Measurements from ENCODE around the gene ATP8A1. TPM values are rescaled to one million over a fixed set of nuclear protein-coding genes. Genes with fewer than 3 reads are reported as not detected.
"Not testable (repeated sequence)": the region's sequence is repeated elsewhere in the genome, so short reads cannot be mapped to it uniquely, and the experiment has no call there.

The ATP8A1 gene
- polyA plus RNA-seq, 1 experiment: 0.20 TPM

DNA sequence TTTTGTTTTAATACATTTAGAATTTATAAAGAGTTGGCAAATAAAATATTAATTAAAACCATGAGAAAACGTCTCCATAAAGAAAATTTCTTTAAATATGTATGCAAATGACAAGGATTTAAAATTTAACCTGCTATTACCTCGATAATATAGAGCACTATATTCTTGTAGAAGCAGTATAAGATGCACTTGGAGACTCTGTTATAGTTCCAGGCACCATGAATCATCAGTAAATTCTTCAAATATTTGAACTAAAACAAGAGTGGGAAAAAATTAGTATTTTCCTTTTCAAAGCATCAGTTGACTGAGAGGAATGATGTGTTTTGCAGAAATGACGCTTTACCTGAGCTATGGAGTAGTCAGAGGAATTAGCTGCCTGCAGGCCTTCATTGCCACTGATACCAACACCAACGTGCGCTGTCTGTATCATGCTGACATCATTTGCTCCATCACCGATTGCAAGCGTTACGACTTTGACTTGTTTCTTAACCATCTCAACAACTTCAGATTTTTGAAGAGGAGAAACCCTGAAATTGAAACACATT lies 192.3 kb downstream of the ATP8A1 start:
- ChIA-PET CTCF (no interaction called here), POLR2A (no interaction called here)
- Histone ChIP-seq H3K4me3 (ENCODE audit: low read depth, low read length) (no peak overlapping the region), H3K27ac (ENCODE audit: low read depth, low read length) (no peak overlapping the region), H3K27me3 (ENCODE audit: control insufficient read depth, insufficient read depth, low read length) (no peaks in the 10 kb centered on the region), H3K9me3 (ENCODE audit: control insufficient read depth, insufficient read depth, low read length) (no peaks in the 10 kb centered on the region)
- no peak for DNase-seq (ENCODE audit: low read depth, low spot score)
- no peak for TF ChIP-seq CTCF (IDR thresholded peaks at IDR 0.05; ENCODE audit: low read depth, low read length)

- DNase-seq (ENCODE audit: low read depth, low spot score); H3K9me3 ChIP-seq (ENCODE audit: control insufficient read depth, insufficient read depth, low read length); CTCF ChIA-PET; H3K27me3 ChIP-seq (ENCODE audit: control insufficient read depth, insufficient read depth, low read length); POLR2A ChIA-PET; H3K4me3 ChIP-seq (ENCODE audit: low read depth, low read length); H3K27ac ChIP-seq (ENCODE audit: low read depth, low read length): not testable (repeated sequence)
Measured at GRCh38 chr4:42461216-42461615, 195.7 kb downstream of the ATP8A1 start.

DNA sequence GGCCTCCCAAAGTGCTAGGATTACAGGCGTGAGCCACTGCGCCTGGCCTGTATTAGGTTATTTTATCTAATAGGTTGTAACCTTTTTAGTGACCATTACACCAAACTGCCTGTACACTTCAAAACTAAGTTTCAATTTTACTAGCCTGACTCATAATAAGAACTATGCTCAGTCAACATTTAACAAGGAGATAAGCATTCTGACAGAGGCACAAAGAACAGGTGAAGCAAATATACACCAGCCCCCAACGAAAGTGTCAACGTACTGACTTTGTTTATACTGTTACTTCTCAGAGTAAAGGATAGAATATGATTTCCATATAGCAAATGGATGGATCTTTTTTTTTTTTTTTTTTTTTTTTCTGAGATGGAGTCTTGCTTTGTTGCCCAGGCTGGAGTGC lies 196.9 kb downstream of the ATP8A1 start:
- Histone ChIP-seq H3K9me3 (ENCODE audit: control insufficient read depth, insufficient read depth, low read length) (no peaks in the 10 kb centered on the region), H3K27ac (ENCODE audit: low read depth, low read length) (no peak overlapping the region), H3K4me3 (ENCODE audit: low read depth, low read length) (no peak overlapping the region), H3K27me3 (ENCODE audit: control insufficient read depth, insufficient read depth, low read length) (no peaks in the 10 kb centered on the region)
- DNase-seq (ENCODE audit: low read depth, low spot score): no peak
- CTCF ChIA-PET: no interaction called here
- TF ChIP-seq CTCF (IDR thresholded peaks at IDR 0.05; ENCODE audit: low read depth, low read length): no peak
- POLR2A ChIA-PET: no interaction called here

DNA sequence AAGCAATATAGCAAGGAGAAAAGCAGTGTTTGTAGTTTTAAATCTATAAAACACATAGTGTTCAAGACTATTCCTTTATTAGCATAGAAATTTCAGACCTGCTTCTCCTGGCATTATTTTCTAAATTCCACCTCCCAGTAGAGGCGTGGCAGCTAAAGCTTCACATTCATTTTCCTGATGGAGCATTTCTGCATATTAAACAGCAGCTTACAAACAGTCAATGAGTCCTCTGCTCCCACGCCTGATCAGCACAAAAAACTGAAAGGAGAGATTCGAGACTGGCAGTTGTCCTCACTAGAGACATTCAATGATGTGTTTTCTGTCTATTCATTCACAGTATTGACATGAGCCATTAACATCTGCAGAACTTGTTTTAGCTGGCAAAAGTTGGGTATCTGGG lies 198.2 kb downstream of the ATP8A1 start:
- Histone ChIP-seq H3K9me3 (ENCODE audit: control insufficient read depth, insufficient read depth, low read length) (no peaks in the 10 kb centered on the region), H3K4me3 (ENCODE audit: low read depth, low read length) (no peak overlapping the region), H3K27ac (ENCODE audit: low read depth, low read length) (no peak overlapping the region), H3K27me3 (ENCODE audit: control insufficient read depth, insufficient read depth, low read length) (no peaks in the 10 kb centered on the region)
- no peak for TF ChIP-seq CTCF (IDR thresholded peaks at IDR 0.05; ENCODE audit: low read depth, low read length)
- ChIA-PET CTCF (no interaction called here), POLR2A (no interaction called here)
- DNase-seq (ENCODE audit: low read depth, low spot score): no peak

- Histone ChIP-seq H3K27ac (ENCODE audit: low read depth, low read length) (no peak overlapping the region), H3K9me3 (ENCODE audit: control insufficient read depth, insufficient read depth, low read length) (no peaks in the 10 kb centered on the region), H3K4me3 (ENCODE audit: low read depth, low read length) (no peak overlapping the region), H3K27me3 (ENCODE audit: control insufficient read depth, insufficient read depth, low read length) (no peaks in the 10 kb centered on the region)
- no peak for DNase-seq (ENCODE audit: low read depth, low spot score)
- ChIA-PET POLR2A (no interaction called here), CTCF (no interaction called here)
- no peak for TF ChIP-seq CTCF (IDR thresholded peaks at IDR 0.05; ENCODE audit: low read depth, low read length)
Measured at GRCh38 chr4:42454755-42455420, 202.0 kb downstream of the ATP8A1 start.

Data from AG04450 (cell line).